Measurements from ENCODE around the gene ABLIM2.

GRCh38 chr4:7974425-7974824, 184.2 kb downstream of the ABLIM2 start:
- TF ChIP-seq POLR2AphosphoS5 (IDR thresholded peaks at IDR 0.05) (no peak), CTCF (IDR thresholded peaks at IDR 0.05) (no peak)
